ENCODE data around the gene HM13.

GRCh38 chr20:31550099-31550498, 35.9 kb downstream of the HM13 start:
- TF ChIP-seq, protein P1, sequence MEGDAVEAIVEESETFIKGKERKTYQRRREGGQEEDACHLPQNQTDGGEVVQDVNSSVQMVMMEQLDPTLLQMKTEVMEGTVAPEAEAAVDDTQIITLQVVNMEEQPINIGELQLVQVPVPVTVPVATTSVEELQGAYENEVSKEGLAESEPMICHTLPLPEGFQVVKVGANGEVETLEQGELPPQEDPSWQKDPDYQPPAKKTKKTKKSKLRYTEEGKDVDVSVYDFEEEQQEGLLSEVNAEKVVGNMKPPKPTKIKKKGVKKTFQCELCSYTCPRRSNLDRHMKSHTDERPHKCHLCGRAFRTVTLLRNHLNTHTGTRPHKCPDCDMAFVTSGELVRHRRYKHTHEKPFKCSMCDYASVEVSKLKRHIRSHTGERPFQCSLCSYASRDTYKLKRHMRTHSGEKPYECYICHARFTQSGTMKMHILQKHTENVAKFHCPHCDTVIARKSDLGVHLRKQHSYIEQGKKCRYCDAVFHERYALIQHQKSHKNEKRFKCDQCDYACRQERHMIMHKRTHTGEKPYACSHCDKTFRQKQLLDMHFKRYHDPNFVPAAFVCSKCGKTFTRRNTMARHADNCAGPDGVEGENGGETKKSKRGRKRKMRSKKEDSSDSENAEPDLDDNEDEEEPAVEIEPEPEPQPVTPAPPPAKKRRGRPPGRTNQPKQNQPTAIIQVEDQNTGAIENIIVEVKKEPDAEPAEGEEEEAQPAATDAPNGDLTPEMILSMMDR (IDR thresholded peaks at IDR 0.05) = no peak
- no peak for TF ChIP-seq EZH2 (IDR thresholded peaks at IDR 0.05; ENCODE audit: borderline replicate concordance, insufficient read depth, low read depth, low read length, poor library complexity, severe bottlenecking)
